ENCODE results near the gene ADAMTS4.

ADAMTS4 gene

GRCh38 chr1:161196521-161197451 lies 2.1 kb downstream of the ADAMTS4 start:
- FAIRE-seq (no peak), DNase-seq (ENCODE audit: insufficient read length, low spot score) (no peak)

DNA sequence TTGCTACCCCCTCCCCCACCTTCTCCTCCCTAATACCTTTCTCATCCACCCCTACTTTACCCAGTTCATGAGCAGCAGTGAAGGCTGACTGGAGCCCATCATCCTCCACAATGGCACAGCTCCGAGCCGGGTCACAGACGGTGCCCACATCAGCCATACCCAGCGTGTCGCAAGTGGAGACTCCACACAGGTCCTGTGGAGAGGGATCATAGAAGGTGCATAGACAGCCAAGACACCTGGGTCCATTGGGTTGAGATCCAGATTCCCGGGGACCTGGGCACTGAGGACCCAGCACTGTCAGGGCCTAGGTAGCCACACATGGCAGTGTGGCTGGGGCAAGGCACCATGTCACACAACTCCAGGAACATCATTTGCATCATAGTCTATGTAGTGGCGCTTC lies 2.7 kb downstream of the ADAMTS4 start:
- FAIRE-seq (no peak), DNase-seq (ENCODE audit: insufficient read length, low spot score) (no peak)

DNA sequence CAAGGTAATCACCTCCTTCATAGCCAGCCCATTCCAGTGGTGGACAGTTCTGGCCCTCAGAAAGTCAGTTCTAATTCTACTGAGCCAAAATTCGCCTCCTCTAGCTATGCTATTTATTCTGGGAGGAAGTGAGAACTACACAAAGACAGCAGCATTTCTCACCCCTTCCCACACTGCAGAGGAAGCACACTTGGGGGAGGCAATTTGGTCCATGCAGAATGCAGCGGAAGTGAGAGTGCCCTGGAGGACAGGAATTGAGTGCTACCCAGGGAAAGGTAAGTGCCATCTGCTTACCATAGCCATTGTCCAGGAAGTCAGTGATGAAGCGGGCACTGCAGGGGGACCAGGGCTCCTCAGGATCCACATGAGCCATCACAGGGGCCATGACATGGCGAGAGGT lies 3.7 kb downstream of the ADAMTS4 start:
- DNase-seq (ENCODE audit: insufficient read length, low spot score), result no peak
- no peak for FAIRE-seq

DNA sequence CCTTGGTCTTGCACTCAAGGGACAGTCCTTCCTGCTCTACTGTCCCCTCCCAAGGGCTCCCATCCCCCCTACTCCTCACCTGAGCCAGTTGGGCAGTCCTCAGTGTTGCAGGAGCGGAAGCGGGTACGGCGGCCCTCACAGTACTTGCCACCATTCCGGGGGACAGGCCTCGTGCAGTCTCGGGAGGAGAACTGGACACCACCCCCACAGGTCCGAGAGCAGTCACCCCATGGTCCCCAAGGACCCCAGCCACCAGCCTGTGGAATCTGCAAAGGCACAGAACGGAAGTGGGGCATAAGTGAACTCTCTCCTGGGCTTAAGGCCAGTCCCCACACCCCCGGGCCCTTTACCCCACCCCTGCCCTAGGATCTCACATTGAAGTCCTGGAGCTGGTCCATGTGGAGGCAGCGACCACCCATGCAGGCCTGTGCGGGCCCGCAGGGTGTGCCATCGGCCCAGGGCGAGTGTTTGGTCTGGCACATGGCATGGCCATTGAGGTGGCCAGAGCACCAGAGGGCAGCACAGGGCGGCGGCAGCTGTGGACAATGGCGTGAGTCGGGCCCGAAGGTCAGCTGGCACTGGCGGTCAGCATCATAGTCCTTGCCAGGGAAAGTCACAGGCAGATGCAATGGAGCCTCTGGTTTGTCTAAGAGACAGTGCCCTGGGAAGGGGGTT lies 5.2 kb downstream of the ADAMTS4 start:
- no peak for FAIRE-seq
- DNase-seq (ENCODE audit: insufficient read length, low spot score), result no peak

- no peak for FAIRE-seq
- peak; percentile 71 for DNase-seq (ENCODE audit: insufficient read length, low spot score)
Observed at GRCh38 chr1:161192476-161193465, 6.1 kb downstream of the ADAMTS4 start.

DNA sequence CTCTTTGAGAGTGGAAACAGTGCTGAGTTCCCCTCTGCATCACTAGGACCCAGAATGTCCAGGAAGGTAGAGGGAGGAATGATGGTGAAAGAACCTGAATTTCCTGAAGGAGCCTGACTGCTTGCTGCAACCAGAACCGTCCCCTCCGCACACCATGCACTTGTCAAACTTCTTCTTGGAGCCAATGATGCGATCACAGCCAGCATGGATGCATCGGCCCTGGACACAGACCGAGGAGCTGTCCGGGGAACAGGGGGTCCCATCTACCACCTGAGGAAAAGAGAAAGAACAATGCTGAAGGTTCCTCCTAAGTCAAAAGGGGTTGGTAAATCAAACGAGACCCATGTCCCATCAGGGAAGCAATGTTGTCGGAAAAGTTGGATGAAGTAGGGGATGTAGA lies 6.9 kb downstream of the ADAMTS4 start:
- FAIRE-seq, result no peak
- DNase-seq (ENCODE audit: insufficient read length, low spot score), result no peak

GRCh38 chr1:161190962-161191521 lies 7.8 kb downstream of the ADAMTS4 start:
- no peak for FAIRE-seq

GRCh38 chr1:161189036-161189435 lies 9.8 kb downstream of the ADAMTS4 start:
- DNase-seq (ENCODE audit: insufficient read length, low spot score) (no peak), FAIRE-seq (no peak)

More at GRCh38 chr1:161190962-161191521, 7.8 kb downstream of the ADAMTS4 start:
- no peak for DNase-seq (ENCODE audit: insufficient read length, low spot score)

DNA sequence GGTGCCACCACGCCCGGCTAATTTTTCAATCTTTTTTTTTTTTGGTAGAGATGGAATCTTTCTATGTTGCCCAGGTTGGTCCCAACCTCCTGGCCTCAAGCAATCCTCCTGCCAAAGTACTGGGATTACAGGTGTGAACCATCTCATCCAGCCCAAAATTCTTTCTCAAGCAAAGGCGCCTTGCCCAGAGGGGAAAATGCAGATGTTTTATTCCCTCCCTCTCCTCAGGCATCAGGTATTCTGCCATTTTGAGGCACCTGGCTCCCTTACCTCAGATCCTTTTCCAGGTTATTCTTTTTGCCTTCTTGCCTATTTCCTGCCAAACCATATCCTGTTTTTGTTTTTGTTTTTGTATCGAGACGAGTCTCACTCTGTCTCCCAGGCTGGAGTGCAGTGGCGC lies 10.5 kb downstream of the ADAMTS4 start:
- no peak for FAIRE-seq
- DNase-seq (ENCODE audit: insufficient read length, low spot score), result no peak

- FAIRE-seq (no peak), DNase-seq (ENCODE audit: insufficient read length, low spot score) (no peak)
Observed at GRCh38 chr1:161187311-161187710, 11.5 kb downstream of the ADAMTS4 start.

DNA sequence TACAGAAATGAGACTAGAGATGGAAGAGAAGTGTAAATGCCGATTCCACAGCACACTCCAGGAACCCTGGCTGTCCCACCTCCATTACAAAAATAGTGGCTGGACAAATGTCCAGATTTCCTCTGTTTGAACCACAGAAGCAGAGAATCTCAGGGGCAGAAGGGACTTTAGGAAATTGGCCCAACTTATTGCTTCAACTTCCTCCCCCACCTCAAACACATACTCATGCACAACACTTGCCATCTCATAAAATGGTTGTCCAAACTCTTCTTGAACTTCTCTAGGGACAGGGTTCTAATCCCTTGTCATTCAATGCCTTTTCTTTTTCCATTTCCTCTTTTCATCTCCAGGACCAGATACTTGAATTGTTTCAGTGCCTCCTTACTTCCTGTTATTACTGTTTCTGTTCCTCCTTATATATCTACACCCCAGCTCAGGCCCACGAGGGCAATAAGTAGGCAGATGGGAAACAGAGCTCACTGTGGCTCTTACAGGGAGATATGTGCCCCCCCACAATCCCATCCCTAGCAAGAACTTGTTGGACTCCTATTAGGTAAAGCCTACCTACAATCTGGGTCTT lies 13.0 kb downstream of the ADAMTS4 start:
- DNase-seq (ENCODE audit: insufficient read length, low spot score), result no peak
- no peak for FAIRE-seq

DNA sequence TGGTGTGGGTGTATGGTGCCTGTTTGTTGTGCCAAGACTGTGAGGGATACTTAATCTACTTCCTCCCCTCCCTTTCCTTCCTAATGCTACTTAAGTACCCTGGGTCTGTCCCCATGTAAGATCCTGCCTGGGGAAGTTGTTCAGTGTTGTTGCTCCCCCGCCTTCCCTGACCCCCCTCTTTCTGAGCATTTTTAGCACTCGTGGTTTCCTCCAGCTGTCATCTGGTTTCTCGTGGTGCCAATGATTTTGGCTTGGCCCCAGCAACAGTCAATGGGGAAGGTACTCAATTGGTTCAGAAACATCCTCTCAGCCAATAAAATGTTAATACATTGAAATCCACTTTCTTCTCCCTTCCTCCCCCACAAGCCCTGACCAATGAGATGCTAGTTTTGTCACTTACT lies 13.6 kb downstream of the ADAMTS4 start:
- DNase-seq (ENCODE audit: insufficient read length, low spot score), result no peak
- no peak for FAIRE-seq

GRCh38 chr1:161182214-161182613 lies 16.6 kb downstream of the ADAMTS4 start:
- no peak for FAIRE-seq

GRCh38 chr1:161180639-161181038 lies 18.2 kb downstream of the ADAMTS4 start:
- FAIRE-seq (no peak), DNase-seq (ENCODE audit: insufficient read length, low spot score) (no peak)

More at GRCh38 chr1:161182214-161182613, 16.6 kb downstream of the ADAMTS4 start:
- DNase-seq (ENCODE audit: insufficient read length, low spot score), result no peak

DNA sequence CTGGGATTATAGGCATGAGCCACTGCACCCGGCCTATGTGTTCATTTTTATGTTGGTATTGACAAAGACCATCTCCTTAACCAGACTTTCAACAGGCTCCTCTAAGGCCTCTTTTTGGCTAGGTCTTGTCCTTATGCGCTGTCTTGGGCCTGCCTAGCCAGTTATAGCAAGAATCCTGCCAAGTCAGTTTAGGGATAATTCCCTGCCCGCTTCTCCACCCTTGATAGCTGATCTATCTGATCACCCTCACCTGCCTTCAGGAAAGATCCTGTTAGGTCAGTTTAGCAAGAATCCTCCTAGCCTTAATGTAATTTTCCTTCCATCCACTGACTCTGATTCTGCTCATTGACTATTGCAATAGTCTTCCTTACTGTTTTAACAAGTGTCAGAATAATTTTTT lies 19.2 kb downstream of the ADAMTS4 start:
- DNase-seq (ENCODE audit: insufficient read length, low spot score) (no peak), FAIRE-seq (no peak)

- FAIRE-seq, result no peak
- DNase-seq (ENCODE audit: insufficient read length, low spot score), result no peak
Observed at GRCh38 chr1:161177936-161178244, 21.0 kb downstream of the ADAMTS4 start.

DNA sequence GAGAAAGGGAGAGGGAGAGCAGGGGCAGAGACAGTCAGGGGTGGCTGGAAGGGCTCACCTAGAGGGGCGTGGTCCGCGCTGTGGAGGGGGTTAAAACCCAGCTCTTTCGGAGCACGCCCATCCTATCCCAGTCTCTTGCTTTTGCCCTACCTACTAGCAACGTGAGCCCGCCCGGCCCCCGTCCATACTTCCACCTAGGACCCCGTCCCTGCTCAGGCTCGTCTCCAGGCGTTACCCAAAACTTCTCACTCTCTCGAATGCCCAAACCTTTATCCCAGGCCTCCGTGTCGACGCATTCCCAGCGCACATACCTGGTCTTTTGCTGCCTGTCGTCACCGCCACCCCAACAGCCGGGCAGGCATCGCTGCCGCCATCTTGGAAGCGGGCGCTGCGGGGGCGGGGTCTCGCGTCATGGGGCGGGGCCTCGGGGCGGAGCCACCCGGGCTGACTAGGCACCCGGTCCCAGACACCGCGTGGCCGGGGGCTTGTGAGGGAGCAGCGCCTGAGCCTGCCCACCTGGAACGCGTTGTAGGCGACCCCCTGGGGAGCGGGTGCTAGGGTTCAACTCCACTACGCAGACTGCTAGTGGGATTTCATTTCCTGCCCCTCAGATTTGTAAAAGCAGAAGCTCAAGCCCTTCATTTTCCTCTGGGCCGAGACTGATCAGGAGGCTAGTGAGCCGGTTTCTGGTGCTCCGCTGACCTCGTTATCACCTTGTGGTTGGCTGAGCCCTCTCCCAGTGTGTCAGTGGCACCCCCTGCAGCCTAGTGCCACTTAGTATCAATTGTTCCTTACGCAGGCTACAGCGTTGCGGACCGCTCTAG lies 21.5 kb downstream of the ADAMTS4 start, which contains the start of gene B4GALT3:
B4GALT3 (minus strand) TSS at position 396 of the 824 bp plus-strand sequence. CDS start 1,447 bp downstream, outside the sequence.
- peak; percentile 90 for DNase-seq (ENCODE audit: insufficient read length, low spot score)
- no peak for FAIRE-seq

DNA sequence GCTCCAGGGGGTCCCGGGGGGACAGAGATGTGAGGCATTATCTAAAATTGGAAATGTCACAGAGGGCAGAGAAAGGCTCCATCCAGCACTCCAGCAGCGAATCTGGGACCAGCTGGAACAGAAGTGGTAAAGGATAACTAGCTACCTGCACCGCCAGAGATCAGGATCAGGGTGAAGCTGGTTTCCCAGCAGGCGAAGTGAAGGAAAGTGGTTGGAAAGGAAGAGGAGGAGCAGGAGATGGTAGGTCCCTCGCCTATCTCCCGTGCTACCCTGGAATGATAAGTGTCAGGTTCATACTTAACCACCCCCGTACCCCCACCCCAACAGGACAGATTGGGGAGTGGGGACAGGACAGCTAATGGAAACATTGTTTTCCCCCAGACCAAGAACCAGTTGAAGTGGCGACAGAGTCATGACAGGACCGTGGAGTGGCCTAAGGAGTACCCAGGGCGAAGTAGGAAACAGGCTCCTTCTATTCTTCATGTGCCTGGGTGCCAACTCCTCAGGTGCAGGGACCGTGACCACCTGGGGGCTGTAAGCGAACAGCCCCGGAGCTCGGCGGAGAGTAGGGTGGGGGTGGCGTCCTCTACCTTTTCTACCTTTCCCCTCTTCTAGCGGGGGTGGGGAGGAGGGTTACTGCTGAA lies 22.3 kb downstream of the ADAMTS4 start:
- DNase-seq (ENCODE audit: insufficient read length, low spot score) (no peak), FAIRE-seq (no peak)
